Measurements from ENCODE around the gene MDGA2.

DNA sequence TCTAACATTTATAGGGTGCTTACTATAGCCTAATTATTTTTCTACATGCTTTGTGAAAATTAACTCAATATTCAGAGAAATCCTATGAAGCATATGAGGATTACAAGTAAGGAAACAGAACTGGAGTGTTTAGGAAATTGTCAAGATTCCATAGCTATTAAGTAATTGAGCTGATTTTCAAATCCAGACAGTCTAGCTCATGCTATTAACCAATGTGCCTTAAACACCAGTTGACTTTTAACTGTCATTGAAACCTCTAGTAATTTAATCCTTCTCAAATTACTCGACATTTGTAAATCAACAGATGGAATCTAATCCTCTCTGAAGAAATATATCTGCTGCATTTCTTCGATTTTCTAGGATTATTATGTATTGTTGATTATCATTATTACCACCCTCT is 488.9 kb downstream of the MDGA2 start:
- no peak for TF ChIP-seq ZNF562 (CRISPR knock-in tag; IDR thresholded peaks at IDR 0.05; ENCODE audit: borderline replicate concordance)
- TF ChIP-seq KDM5A (IDR thresholded peaks at IDR 0.05; ENCODE audit: borderline replicate concordance, low read length): no peak
- TF ChIP-seq ZFP1 (CRISPR knock-in tag; IDR thresholded peaks at IDR 0.05): no peak

All from HepG2 (cell line).